HG03571 (cell line): ENCODE data around the gene PIGK.
"Not testable (repeated sequence)": the region's sequence is repeated elsewhere in the genome, so short reads cannot be mapped to it uniquely, and the experiment has no call there.

ENCODE experiments used
- ATAC-seq: cut with Tn5 transposase; IDR thresholded peaks from one replicate; pipeline ENCODE4 v1.9.1; 2021; ENCODE audit not compliant: unreplicated experiment

Gene PIGK

DNA sequence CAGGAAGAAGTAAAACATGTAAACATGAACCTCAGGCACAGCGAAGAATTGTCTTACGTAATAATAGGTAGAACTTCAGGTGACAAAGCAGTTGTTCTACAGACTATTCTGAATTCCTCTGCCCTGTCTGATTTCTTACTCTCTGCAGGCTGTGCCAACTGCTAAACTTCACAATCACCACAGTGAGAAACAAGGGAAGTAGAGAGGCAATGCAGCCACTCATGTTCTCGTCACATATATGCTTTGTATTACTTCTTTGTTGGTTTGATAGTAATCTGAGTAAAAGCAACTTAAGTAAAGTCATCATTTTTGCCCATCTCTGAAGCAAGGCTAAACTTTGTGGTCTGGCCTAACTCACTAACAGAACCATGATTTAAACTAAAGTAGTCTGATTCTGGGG, 21.9 kb downstream of the PIGK start:
- no peak for ATAC-seq

DNA sequence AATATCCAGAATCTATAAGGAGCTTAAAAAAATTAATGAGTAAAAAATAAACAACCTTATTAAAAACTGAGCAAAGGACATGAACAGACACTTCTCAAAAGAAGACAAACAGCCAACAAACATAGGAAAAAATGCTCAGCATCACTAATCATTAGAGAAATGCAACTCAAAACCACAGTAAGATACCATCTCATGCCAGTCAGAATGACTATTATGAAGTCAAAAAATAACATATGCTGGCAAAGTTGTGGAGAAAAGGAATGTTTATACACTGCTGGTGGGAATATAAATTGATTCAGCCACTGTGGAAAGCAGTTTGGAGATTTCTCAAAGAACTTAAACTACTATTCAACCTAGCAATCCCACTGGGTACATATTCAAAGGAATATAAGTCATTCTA, 25.3 kb downstream of the PIGK start:
- no peak for ATAC-seq

DNA sequence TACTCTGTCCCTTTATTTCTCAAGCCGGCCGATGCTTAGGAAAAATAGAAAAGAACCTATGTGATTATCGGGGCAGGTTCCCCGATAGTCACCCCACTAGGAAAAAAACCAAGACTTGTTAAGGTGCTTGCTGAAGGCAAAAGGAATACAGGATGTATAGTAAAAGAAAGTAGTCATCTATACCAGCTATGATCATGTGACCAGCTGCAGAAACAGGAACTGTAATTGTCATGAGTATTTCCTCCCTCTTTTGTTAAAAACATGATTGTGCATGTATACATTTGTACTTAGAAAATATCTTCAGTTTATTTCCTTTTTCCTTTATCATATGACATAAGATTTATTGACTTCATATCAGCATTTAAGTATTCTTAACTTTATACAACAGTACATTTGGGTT, 30.5 kb downstream of the PIGK start:
- ATAC-seq = no peak

DNA sequence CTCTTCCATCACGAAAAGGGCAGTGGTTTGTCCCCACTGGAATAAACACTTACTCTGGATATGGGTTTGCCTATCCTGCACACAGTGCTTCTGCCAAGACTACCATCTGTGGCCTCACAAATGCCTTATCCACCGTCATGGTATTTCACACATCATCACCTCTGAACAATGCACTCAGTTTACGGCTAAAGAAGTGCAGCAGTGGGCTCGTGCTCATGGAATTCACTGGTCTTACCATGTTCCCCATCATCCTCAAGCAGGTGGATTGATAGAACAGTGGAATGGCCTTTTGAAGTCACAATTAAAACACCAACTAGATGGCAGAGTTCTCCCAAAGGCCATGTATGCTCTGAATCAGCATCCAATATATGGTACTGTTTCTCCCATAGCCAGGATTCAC, 32.3 kb downstream of the PIGK start:
- not testable (repeated sequence) for ATAC-seq

DNA sequence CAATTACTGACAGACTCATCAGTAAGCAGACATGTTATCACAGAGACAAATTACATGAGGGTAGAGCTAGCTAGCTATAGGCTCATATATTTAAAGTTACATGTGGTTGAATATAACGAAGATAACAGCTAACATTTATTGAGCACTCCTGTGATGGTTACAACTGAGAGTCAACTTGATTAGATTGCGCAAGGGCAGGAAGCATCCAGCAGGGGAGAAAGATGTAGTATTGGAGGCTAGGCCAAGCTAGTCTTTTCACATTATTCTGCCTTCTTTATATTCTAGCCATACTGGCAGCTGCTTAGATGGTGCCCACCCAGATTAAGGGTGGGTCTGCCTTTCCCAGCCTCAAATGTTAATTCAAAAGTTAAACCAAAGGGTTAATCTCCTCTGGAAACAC, 37.1 kb downstream of the PIGK start:
- ATAC-seq = no peak

DNA sequence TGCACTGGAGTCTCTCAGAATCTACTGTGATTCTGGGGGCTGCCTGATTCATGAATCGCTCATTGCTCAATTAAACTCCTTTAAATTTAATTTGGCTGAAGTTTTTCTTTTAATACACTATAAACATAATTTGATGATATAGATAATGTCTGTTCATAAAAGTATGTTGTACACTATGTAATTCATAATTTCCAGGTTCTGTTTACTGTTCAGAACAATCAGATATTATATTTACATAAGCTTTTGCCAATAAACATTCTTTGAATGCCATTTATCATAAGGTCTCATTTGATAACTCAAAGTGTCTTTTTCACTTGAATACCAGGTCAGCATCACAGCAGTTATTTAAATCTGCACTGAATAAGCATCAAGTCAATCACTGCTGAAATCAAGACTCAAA, 39.6 kb downstream of the PIGK start:
- no peak for ATAC-seq

DNA sequence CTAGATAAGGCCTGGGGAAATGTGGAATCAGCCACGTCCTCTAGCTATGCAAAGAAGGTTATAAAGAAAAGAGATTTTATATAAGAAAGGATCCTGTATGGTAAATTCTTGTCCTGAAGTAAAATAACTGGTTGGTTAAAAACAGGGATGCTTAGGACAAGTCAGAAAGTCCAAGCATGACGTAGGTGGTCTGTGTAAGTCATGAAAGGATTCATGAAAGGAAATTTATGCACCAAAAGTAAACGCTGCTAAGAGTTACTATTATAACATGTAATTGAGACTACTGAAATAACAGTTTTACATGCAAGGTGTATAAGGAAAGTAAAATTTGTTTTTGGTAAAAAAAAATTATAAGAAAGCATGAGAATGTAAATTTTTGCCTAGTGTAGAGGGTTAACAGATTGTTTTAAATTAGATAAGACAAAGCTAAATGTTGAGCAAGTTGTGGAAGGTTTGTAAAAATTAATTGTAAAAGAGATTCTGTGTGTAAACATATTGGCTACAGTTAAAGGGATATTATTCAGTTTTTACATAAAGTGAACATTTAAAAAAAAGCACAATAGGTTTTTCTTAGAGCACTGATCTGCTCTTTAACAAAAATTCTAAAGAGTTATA, 43.9 kb downstream of the PIGK start:
- ATAC-seq = no peak

DNA sequence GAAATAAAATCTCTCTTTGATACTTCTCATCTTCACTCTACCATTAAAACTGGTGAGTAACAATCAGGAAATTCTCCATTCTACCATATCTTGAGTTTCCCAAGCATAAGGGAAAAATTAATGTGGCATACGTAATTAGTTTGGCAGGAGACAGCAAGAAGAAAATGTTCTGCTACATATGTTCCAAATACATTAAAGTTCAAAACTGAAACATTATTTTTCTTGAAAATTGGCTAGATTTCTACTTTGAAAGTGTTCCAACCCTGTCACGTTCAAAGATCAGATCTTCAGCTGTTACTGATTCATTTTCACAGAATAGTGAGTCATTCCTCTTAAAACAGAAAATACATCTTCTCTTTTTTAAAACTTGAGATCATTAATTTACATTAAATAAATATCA, 48.5 kb downstream of the PIGK start:
- ATAC-seq = no peak

DNA sequence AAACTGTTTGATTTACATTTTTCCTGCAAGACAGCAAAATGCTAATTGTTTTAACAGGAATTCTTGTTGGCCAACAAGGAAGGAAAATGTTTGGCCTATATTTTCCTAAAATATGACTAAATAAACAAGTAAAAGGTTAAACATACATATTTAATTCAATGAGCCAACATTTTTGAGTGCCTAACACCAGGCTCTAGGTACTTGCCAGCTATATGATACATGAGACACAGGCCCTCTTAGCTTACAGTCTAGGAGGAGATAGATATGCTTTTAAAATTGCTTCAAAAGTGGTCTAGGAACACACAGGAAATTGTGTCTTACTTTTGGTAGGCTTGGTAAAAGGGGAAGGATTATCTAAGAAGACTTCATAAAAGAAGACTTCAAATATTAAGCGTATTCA, 50.9 kb downstream of the PIGK start:
- ATAC-seq = no peak

DNA sequence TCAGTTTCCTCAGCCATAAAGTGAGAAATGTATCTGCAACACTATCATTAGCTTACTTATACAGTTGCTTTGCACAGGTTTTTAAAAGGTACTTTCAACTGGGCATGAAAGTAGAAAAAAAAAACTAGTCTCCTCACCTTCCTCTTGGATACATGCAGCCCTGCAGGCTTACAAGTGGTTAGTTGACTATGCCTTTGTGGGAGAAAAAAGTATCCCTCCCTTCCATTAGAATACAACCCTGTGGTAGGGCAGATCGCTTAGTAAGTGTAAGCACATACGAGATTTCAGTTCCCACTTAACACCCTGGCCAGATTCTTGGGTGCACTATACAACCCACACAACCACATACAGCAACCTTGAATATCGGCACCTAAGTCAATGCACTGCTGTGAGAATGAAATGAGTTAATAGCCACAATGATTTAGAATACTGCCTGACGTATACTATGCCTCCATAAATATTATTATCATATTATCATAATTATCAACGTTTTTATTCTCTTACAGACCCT, 54.7 kb downstream of the PIGK start:
- ATAC-seq = no peak

DNA sequence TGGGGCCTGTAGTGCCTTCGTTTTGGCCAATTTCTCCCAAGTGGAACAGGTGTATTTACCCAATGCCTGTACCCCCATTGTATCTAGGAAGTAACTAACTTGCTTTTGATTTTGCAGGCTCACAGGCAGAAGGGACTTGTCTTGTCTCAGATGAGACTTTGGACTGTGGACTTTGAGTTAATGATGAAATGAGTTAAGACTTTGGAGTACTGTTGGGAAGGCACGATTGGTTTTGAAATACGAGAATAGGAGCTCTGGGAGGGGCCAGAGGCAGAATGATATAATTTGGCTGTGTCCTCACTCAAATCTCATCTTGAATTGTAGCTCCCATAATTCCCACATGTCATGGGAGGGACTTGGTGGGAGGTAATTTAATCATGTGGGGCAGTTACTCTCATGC, 59.5 kb downstream of the PIGK start:
- not testable (repeated sequence) for ATAC-seq

DNA sequence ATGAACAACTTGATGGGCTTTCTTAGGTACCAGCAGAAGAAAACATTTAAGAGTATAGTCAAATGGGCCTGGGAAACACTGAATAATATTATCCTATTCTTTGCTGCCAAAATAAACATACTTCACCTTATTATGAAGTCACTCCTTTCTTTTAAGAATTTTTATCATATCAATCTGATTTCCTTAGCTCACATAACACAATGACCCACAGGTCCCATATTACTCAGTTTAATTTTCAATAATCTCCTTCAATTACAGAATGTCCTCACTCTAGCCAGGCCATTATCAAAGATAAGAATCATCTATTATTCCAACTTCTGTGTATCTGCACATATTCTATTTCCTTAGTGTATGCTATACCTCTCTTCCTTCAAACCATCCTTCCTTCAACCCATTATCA, 63.0 kb downstream of the PIGK start:
- no peak for ATAC-seq

DNA sequence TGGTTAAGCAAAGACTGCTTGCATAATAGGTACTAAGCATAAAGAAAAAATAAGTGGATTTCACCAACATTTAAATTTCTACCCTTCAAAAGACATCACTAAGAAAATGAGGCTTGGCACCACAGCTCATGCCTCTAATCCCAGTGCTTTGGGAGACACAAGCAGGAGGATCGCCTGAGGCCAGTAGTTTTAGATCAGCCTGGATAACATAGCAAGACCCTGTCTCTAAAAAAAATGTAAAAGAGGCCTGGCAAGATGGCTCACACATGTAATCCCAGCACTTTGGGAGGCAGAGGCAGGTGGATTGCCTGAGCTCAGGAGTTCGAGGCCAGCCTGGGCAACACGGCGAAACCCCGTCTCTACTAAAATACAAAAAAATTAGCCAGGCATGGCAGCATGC, 73.0 kb downstream of the PIGK start:
- ATAC-seq = no peak

DNA sequence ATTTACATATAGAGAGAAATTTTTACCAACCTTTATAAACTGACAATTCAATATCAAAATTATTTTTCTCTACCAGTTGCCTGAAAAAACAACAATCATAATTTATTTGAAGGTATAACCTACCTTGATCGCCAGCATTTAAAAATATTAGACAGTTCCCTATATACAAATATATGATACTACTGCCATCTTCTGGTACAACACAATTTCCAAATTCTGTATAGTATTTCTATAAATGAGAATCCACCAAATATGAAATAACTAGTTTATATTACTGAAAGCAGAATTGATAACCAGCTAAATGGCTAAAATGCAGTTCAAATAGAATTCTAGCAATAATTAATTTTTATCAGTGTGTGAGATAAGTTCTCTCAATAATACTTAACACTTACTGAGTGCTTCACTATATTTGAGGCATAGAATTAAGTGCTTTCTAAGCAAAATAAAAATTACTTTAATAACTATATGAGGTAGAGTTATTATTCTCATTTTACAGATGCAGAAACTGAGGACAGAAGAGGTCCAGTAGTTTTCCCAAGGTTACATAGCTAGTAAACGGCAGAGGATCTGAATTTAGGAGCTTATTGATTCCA, 75.6 kb downstream of the PIGK start:
- ATAC-seq = no peak

DNA sequence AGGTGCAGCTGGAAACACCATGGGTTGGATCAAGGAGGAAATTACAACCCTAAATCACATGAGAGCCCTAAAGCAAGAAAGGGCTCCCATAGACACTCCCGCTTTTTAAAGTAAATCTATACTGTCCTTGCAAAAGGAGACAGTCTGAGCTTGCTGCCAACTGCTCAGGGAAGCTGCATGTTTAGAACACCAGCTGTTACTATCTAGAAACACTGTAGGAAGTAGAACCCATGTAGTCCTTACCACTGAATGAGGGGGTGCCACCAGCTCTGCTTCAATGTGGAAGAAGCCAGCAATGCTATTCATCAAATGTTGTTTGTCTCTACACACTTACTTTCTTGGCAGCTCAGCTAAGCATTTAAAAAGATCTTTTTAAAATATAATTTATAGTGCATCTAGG, 79.8 kb downstream of the PIGK start:
- ATAC-seq = no peak

DNA sequence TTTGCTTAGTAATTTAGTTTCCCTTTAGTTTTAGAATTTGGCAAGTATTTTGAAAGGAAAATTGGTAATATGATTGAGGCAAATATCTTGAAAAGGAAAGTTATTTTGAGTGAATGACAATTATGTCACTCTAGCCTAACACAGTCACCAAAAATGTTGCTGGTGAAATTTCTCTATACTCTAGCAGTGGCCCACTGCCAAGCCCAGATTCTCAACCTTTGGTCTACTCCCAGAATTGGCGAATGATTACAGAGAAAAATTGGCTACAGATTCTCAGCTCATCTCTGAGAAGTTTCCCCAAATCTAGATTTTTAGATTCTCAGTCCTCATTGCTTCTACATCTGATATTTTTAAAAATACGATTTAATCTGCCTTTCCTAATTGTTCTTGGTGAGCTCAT, 84.9 kb downstream of the PIGK start:
- no peak for ATAC-seq

DNA sequence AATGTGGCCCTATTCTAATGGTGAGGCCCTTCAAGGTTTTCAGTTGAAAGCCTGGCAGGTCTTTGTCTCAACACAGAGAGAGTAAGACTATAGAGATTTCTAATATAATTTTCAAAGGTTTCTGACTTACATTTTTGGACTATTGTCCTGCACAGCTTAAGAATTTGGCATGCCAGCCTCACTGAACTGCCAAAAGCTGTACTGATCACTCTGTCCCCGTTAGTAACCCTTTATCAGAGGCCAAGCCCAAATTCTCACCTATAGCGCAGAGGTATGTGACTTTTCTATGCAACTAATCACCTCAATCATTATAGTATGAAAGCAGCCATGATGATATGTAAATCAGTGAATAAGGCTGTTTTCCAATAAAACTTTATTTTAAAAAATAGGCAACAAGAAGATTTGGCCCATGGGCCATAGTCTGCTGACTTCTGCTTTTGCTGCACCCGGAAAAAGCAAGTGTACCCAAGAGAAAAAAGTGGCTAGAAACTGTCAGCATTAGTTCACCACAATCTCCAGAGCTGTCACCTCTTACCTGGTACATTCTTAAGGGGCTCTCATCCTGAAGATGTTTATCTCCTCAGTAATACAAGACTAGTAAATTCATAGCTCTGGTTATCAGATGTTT, 85.4 kb downstream of the PIGK start:
- no peak for ATAC-seq

DNA sequence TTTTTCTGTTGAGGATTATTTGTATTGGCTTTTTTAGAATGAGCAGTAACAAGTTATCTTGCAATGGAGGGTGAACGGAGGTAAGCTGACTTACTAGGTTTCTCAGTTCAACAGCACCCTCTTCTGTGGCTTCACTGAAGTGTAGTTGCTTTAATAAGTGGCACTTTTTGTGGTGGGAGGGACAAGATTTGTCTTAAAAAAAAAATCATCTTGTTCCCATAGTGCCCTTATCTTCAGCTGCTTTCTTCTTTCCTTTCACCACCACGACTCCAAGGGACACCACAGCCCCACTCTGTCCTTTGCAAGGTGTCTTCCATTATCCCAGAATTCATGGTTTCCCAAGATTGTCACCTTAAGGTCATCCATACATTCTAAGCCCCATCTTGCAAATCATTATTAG, 92.9 kb downstream of the PIGK start:
- ATAC-seq = no peak

DNA sequence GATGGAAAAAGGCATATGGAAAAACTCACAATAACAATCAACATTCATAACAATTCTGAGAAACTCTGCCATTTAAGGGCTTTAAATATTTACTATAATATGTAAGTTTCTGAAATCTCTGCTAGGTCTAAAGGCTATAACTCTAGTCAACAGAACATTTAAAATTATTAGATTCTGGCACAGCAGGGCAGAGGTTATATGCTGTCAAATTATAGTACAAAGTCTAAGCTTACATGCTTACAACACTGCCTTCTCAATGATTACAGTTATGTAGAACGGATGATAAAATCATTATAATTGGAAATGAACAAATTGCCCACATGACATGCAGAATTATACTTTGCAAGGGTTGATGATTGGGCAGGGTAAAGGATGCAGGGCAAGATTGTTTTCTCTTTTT, 97.7 kb downstream of the PIGK start:
- ATAC-seq = no peak

DNA sequence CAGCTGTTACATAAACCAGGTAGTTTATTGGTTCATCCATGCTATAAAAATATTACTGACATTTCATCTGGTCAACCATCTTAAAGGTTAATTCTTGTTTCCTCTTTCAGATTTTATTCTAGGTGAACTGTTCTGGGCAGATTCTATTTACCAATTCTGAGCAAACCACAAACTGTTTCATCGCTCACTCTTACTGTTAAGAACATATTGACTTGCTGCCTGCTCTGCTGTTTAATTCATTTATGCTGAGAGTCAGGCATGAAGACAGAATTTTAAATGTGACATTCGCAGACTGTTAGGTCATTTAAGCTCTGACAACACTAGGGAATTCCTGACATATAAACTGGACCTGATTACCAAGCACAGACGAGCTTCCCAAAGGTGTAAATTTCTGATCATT, 98.3 kb downstream of the PIGK start:
- no peak for ATAC-seq

DNA sequence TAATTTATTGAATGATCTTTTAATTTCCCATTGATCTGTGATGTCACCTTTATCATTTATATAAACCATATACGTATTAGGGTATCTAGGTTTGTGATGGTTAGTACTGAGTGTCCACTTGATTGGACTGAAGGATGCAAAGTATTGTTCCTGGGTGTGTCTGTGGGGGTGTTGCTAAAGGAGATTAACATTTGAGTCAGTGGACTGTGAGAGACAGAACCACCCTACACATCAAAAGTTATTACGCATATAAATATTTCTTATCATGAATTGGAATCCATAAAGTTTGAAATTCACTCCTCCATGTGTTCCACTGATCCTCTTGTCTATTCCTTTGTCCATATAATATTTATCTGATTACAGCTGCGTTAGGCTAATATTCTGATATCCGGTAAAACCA, 100.5 kb downstream of the PIGK start:
- ATAC-seq = no peak

DNA sequence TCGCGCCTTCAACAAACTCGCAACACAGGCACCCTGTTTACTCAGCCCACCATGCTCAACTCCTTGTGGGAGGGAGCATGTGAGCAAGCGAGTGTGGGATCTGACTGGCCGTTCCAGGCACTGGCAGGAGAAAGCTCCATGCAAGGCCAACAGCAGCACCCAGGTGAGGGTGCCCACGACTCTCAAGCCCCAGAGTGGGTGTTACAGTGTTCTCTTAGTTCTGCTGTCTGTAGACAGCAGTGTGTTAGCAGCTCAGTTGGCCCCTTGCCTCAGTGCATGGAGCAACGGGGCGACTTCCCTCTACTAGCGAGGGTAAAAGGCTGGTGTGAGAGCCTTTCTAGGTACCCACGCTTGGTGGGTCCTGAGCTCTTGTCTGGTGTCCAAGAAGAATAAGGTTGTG, 114.6 kb downstream of the PIGK start:
- no peak for ATAC-seq

DNA sequence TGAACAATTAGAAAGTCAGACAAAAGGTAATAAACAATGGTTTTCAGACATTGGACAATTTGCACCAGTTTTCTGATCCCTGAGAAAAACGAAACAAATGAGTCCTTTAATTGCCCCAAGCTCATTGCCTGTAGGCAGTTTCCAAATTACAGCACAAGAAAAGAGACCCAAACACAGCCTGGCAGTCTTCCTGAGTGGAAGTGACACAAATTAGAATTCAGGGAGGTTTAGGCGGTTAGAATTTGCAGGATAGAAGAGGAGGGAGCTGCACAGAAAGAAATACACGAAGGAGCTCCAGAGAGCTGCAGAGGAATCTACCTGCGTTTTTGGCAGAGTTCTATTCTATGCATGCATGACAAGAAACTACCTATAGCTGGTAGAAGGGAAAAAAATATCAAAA, 115.7 kb downstream of the PIGK start:
- no peak for ATAC-seq
